MCF 10A (cell line): Measurements from ENCODE around the gene PTPRU. TPM values are rescaled to one million over a fixed set of nuclear protein-coding genes. Genes with fewer than 3 reads are reported as not detected.

ENCODE experiments used
- BruUV-seq: library from RNA; stranded (reverse); fragments of 400-500 nt; replicated peaks from 2 replicates; lab custom pipeline; 2021; lab: Mats Ljungman, UMichigan
- CTCF ChIA-PET: fragments of 300-600 bp; sonication (Branson Sonifier 250); formaldehyde crosslinking; extraction: SDS; loops from one replicate; lab custom pipeline; 2021; ENCODE audit warnings: antibody characterized with exemption, inconsistent platforms; lab: Yijun Ruan, JAX
- POLR2A ChIA-PET: fragments of 300-600, 350-650 bp; sonication (Branson Sonifier 250); formaldehyde crosslinking; extraction: SDS; loops from one replicate; lab custom pipeline; 2020; ENCODE audit warnings: antibody characterized with exemption, inconsistent platforms; lab: Yijun Ruan, JAX
- DNase-seq: peaks from one replicate; pipeline ENCODE4 v3.0.0-alpha.2; 2018; ENCODE audit not compliant: unreplicated experiment
- H3K27ac Mint-ChIP-seq: one replicate; pipeline ENCODE4 v1.8.0; 2022; ENCODE audit warnings: mild to moderate bottlenecking, low read depth, mixed read lengths; ENCODE audit not compliant: unreplicated experiment
- H3K27me3 Mint-ChIP-seq: one replicate; pipeline ENCODE4 v1.8.0; 2022; ENCODE audit warnings: mixed read lengths; ENCODE audit not compliant: insufficient read depth, unreplicated experiment
- H3K36me3 Mint-ChIP-seq: one replicate; pipeline ENCODE4 v1.8.0; 2022; ENCODE audit warnings: mild to moderate bottlenecking, moderate library complexity, mixed read lengths; ENCODE audit not compliant: insufficient read depth, unreplicated experiment
- H3K4me1 Mint-ChIP-seq: one replicate; pipeline ENCODE4 v1.8.0; 2022; ENCODE audit warnings: mixed read lengths; ENCODE audit not compliant: insufficient read depth, unreplicated experiment
- H3K4me3 Mint-ChIP-seq: one replicate; pipeline ENCODE4 v1.8.0; 2022; ENCODE audit warnings: mild to moderate bottlenecking, moderate library complexity, mixed read lengths; ENCODE audit not compliant: unreplicated experiment
- H3K9me3 Mint-ChIP-seq: one replicate; pipeline ENCODE4 v1.8.0; 2022; ENCODE audit warnings: mixed read lengths; ENCODE audit not compliant: unreplicated experiment
- intact Hi-C: fragments of 100-400 bp; cut with micrococcal nuclease; formaldehyde crosslinking; loops from 2 replicates; pipeline ENCODE4 v1.14.1; 2022
- total RNA-seq: library from RNA; stranded (reverse); gene quantifications from 2 replicates; pipeline ENCODE4 v1.2.3, GENCODE V29; 2022
- TF ChIP-seq, protein P1 (sequence below): fragments of 200-600 bp; IDR thresholded peaks from one replicate; pipeline ENCODE4 v1.8.0; 2022; ENCODE audit warnings: antibody characterized with exemption, mild to moderate bottlenecking; ENCODE audit not compliant: unreplicated experiment

Gene PTPRU
- total RNA-seq, 1 experiment from 2014 or later: 24.1 TPM

DNA sequence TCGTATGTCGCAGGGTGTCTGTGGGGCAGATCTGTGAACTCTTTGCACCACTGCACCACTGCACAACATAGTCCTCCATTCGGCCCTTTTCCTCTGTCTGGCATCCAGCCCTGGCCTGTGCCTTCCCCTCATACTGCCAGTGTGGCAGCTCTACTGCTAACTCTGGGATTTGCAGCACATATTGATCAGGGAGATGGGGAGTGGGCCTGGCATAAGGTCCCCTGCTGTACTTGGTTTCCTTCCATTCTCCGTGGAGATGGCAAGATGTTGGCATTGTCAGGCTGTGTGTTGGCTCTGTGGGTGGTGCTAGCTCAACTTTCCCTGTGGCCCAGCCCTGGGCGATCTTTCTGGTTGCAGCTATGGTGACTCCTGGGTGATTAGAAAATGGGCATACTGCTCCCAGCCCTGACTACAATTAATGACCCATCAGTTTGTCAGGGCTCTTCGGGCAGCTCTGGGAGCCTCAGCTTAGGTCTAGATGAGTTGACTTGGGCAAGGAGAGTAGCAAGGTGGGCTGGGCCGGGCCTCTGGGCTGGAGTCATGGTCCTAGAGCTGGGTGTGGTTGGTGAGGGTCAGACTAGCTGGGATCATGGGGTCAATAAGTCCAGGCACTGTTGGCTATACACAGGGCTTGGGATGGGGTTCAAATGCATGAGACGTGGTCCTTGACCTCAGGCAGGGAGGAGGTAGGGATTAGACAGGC lies 11.4 kb downstream of the PTPRU start:
- ChIA-PET CTCF (interaction anchor here (1.0 to 1.1 kb wide), 2 partner anchors 12 to 23 kb away, joined by 3 read pairs; no protein-coding TSS in a partner anchor), POLR2A (interaction anchor here (0.6 to 0.7 kb wide), 2 partner anchors 17 to 69 kb away, joined by 3 to 4 read pairs; no protein-coding TSS in a partner anchor)
- peaks cover 23% of the 10 kb centered on the region for H3K4me1 Mint-ChIP-seq
- TF ChIP-seq, protein P1, sequence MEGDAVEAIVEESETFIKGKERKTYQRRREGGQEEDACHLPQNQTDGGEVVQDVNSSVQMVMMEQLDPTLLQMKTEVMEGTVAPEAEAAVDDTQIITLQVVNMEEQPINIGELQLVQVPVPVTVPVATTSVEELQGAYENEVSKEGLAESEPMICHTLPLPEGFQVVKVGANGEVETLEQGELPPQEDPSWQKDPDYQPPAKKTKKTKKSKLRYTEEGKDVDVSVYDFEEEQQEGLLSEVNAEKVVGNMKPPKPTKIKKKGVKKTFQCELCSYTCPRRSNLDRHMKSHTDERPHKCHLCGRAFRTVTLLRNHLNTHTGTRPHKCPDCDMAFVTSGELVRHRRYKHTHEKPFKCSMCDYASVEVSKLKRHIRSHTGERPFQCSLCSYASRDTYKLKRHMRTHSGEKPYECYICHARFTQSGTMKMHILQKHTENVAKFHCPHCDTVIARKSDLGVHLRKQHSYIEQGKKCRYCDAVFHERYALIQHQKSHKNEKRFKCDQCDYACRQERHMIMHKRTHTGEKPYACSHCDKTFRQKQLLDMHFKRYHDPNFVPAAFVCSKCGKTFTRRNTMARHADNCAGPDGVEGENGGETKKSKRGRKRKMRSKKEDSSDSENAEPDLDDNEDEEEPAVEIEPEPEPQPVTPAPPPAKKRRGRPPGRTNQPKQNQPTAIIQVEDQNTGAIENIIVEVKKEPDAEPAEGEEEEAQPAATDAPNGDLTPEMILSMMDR: no peak
- DNase-seq: no peak
- BruUV-seq: no TSS peak
- H3K27ac Mint-ChIP-seq: no peak overlapping the region
- H3K27me3 Mint-ChIP-seq: no peaks in the 10 kb centered on the region
- H3K4me3 Mint-ChIP-seq: no peak overlapping the region
- H3K9me3 Mint-ChIP-seq: no peaks in the 10 kb centered on the region
- intact Hi-C loops: no loop called here
- no peaks in the 10 kb centered on the region for H3K36me3 Mint-ChIP-seq

DNA sequence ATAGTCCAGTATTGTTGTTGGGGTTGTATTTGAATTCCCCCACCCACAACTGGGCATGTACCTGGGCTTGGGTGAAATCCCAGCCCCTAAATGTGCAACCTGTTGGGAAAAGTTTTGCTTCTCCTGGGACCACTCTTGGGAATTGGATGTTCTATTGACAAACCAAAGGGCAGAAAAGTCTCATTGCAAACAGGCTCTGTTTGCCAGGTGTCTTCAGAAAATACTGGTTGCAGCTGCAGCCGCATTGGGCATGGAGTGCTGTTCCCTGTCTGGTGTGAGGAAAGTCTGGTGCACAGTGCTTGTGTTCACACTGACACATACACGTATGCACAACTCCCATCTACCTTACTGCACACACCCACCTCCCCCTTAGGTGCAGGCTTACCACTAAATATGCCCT lies 12.1 kb downstream of the PTPRU start:
- BruUV-seq: no TSS peak
- Mint-ChIP-seq H3K36me3 (no peaks in the 10 kb centered on the region), H3K9me3 (no peaks in the 10 kb centered on the region), H3K4me1 (peaks cover 23% of the 10 kb centered on the region), H3K4me3 (no peak overlapping the region), H3K27me3 (no peaks in the 10 kb centered on the region), H3K27ac (no peak overlapping the region)
- TF ChIP-seq, protein P1: no peak
- DNase-seq: no peak
- CTCF ChIA-PET: no interaction called here
- intact Hi-C loops: no loop called here
- POLR2A ChIA-PET: interaction anchor here (0.6 kb wide), 1 partner anchor 68 kb away, joined by 3 read pairs; no protein-coding TSS in a partner anchor

DNA sequence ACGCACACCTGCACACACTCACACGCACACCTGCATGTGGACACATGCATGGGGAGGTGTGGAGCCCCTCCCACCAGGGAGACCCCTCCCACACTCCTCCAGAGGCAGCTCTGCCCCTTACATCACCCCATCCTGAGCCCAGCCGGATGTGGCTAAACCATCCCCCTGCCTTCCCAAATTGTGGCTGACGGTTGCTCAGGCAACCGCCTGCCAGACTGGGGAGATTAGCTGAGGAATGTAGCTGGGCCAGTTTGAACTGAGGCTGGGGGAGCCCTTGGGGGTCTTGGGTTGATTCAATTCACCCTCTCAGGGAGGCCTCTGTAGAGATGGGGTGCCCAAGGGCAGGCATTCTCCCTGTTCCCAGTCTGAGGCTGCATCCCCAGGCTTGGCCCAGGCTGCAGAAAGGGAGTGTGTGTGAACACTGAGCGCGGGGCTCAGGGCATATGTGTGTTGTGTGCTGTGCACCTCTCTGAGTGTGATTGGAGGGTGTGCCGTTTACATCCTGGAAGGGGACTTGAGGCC lies 12.9 kb downstream of the PTPRU start:
- no peak overlapping the region for H3K27ac Mint-ChIP-seq
- TF ChIP-seq, protein P1: no peak
- no peaks in the 10 kb centered on the region for H3K36me3 Mint-ChIP-seq
- intact Hi-C loops: no loop called here
- no peak overlapping the region for H3K4me3 Mint-ChIP-seq
- BruUV-seq: no TSS peak
- ChIA-PET CTCF (interaction anchor here (0.7 kb wide), 1 partner anchor 650 kb away, joined by 5 read pairs; no protein-coding TSS in a partner anchor), POLR2A (no interaction called here)
- no peaks in the 10 kb centered on the region for H3K27me3 Mint-ChIP-seq
- no peak for DNase-seq
- H3K9me3 Mint-ChIP-seq: no peaks in the 10 kb centered on the region
- peaks cover 23% of the 10 kb centered on the region for H3K4me1 Mint-ChIP-seq

DNA sequence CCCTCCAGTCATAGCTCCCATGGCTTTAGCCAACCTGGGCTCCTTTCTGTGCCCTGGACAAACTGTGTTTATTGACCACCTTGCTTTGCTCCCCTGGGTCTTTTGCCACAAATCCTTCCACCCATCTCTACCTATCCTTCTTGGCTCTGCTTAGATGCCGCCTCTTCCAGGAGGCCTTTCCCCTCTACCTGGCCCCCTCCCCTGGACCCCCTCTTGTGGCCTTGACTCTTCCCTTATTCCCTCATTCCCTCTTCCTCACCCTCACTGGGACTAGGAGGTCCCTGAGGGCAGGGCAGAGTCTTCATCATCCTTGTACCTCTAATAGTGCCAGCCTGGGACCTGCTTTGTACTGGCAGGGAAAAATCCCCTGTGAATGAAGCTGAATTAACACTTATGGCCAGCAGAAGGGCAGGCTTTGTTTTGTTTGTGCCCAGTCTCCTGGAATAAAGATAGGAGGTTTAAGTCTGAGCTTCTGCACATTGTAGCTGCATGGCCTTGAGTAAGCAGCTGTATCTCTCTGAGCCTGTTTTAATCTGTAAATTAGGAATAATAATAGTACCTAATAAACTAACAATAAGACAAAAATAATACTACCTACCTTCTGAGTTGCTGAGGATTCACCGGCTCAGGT lies 13.7 kb downstream of the PTPRU start:
- TF ChIP-seq, protein P1: no peak
- Mint-ChIP-seq H3K4me3 (no peak overlapping the region), H3K36me3 (no peaks in the 10 kb centered on the region), H3K9me3 (no peaks in the 10 kb centered on the region), H3K27ac (peak overlapping the region; percentile 10), H3K27me3 (no peaks in the 10 kb centered on the region), H3K4me1 (peaks cover 23% of the 10 kb centered on the region)
- no peak for DNase-seq
- POLR2A ChIA-PET: interaction anchor here (1.2 kb wide), 1 partner anchor 11 kb away, joined by 3 read pairs; no protein-coding TSS in a partner anchor
- BruUV-seq: no TSS peak
- CTCF ChIA-PET: interaction anchor here (0.6 to 1.1 kb wide), 3 partner anchors 14 to 1528 kb away, joined by 3 to 5 read pairs (median 3); partner anchors contain the start of gene PTPRU
- intact Hi-C loops: no loop called here
